Cardiac muscle cell (in vitro differentiated cells and primary cell): ENCODE measurements around the gene SERPINB10. TPM values are rescaled to one million over a fixed set of nuclear protein-coding genes. Genes with fewer than 3 reads are reported as not detected.
A peak's percentile ranks its signal among the peaks of the same experiment; 100 is the strongest.

Experiments used
- DNase-seq, 2 donors: peaks; one replicate each; pipeline versions ENCODE4 v3.0.0 to v3.0.0-alpha.2; 2010 to 2017; ENCODE audit warnings: low read depth in 1 of 2, low spot score in 1 of 2
- H3K27ac ChIP-seq: fragments of 200-600 bp; sonication (generic); 2 replicates; pipeline ENCODE4 v1.5.1; 2016
- H3K27me3 ChIP-seq: fragments of 200-600 bp; sonication (generic); 2 replicates; pipeline ENCODE4 v1.6.0; 2016; ENCODE audit warnings: control low read depth
- H3K36me3 ChIP-seq: fragments of 200-600 bp; sonication (generic); 2 replicates; pipeline ENCODE4 v1.5.1; 2016; ENCODE audit warnings: control low read depth
- H3K4me1 ChIP-seq: fragments of 200-600 bp; sonication (generic); 2 replicates; pipeline ENCODE4 v1.8.1; 2017; ENCODE audit warnings: low read depth, mild to moderate bottlenecking, mixed run types
- H3K4me3 ChIP-seq: fragments of 200-600 bp; sonication (generic); 2 replicates; pipeline ENCODE4 v1.5.1; 2016; ENCODE audit warnings: mild to moderate bottlenecking
- H3K9me3 ChIP-seq: fragments of 200-600 bp; sonication (generic); 2 replicates; pipeline ENCODE4 v1.5.1; 2017; ENCODE audit warnings: low read depth, mild to moderate bottlenecking, control low read depth
- polyA plus RNA-seq: library from polyadenylated mRNA; unstranded; fragments of >200 nt; fragmentation: Nextera tagmentation; extraction: Ambion mirVana; gene quantifications from 2 replicates; pipeline ENCODE4 v1.2.1, GENCODE V29; 2016
- total RNA-seq: library from RNA; depleted of rRNA; stranded (reverse); fragments of >200 nt; gene quantifications from 2 replicates; pipeline ENCODE4 v1.2.3, GENCODE V29; 2016
- TF ChIP-seq, protein P1 (sequence below): IDR thresholded peaks from 2 replicates; pipeline ENCODE4 v1.5.1; 2012; ENCODE audit warnings: low read depth, mild to moderate bottlenecking, low read length

The SERPINB10 gene
- total and polyA plus RNA-seq, 2 experiments from 2014 or later, result not detected

- TF ChIP-seq, protein P1, sequence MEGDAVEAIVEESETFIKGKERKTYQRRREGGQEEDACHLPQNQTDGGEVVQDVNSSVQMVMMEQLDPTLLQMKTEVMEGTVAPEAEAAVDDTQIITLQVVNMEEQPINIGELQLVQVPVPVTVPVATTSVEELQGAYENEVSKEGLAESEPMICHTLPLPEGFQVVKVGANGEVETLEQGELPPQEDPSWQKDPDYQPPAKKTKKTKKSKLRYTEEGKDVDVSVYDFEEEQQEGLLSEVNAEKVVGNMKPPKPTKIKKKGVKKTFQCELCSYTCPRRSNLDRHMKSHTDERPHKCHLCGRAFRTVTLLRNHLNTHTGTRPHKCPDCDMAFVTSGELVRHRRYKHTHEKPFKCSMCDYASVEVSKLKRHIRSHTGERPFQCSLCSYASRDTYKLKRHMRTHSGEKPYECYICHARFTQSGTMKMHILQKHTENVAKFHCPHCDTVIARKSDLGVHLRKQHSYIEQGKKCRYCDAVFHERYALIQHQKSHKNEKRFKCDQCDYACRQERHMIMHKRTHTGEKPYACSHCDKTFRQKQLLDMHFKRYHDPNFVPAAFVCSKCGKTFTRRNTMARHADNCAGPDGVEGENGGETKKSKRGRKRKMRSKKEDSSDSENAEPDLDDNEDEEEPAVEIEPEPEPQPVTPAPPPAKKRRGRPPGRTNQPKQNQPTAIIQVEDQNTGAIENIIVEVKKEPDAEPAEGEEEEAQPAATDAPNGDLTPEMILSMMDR, result no peak
- Histone ChIP-seq H3K27ac (no peak within 1 kb of the TSS), H3K9me3 (no peaks in the 10 kb centered on the region), H3K36me3 (no peaks in the 10 kb centered on the region), H3K4me1 (peaks cover 4% of the 10 kb centered on the region), H3K4me3 (no peak within 1 kb of the TSS), H3K27me3 (no peaks in the 10 kb centered on the region)
- no peak for DNase-seq
Measured at GRCh38 chr18:63887424-63887823, 20.3 kb upstream of the SERPINB10 start, which contains the start of gene SERPINB2. SERPINB2 (plus strand) TSS chr18:63887705; CDS start chr18:63891445, 3,740 bp downstream.

GRCh38 chr18:63888470-63889190 is 19.1 kb upstream of the SERPINB10 start:
- H3K4me3 ChIP-seq, result no peak overlapping the region
- H3K27ac ChIP-seq, result no peak overlapping the region
- no peaks in the 10 kb centered on the region for H3K36me3 ChIP-seq
- peak in 1 of 2 donors; percentile 16 for DNase-seq
- H3K27me3 ChIP-seq, result no peaks in the 10 kb centered on the region
- TF ChIP-seq, protein P1, result no peak
- H3K9me3 ChIP-seq, result no peaks in the 10 kb centered on the region
- H3K4me1 ChIP-seq, result no peaks in the 10 kb centered on the region

- no peaks in the 10 kb centered on the region for H3K36me3 ChIP-seq
- TF ChIP-seq, protein P1, result no peak
Measured at GRCh38 chr18:63889626-63890025, 18.1 kb upstream of the SERPINB10 start.

DNA sequence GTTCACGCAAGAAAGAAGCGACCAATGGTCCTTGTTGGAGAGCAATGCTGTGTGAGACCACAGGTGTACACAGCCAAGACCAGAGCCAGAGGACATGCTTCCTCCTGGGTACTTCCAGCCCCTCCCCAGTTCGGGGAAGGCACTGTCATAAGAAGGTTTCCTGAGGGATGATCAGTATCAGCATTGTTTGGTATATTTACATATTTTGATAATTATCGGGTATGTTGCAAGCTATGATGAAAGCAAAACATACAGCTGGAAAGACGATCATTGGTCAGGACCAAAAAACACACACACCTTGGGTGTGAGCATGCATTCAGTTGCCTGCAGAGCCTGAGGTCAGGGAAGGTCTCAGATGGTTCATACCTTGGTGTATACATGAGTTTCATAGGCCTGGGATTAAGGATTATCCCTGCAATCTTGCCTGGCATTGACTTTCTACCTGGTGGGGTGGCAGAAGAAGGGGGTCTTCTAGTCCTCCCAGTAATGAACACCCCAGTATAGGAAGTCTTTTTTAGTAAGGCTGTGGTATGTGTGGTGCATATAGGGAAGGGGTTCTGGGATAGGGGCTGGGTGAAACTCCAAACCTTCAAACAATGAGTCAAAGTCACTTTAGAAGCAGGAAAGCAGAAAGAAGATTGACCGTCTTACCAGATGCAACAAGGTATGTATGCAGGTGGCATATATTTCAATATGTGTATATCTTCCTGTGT is 17.4 kb upstream of the SERPINB10 start:
- DNase-seq, result no peak
- Histone ChIP-seq H3K4me3 (no peak overlapping the region), H3K27ac (no peak overlapping the region), H3K4me1 (no peaks in the 10 kb centered on the region), H3K36me3 (no peaks in the 10 kb centered on the region), H3K9me3 (no peaks in the 10 kb centered on the region), H3K27me3 (no peaks in the 10 kb centered on the region)
- TF ChIP-seq, protein P1, result no peak

More at GRCh38 chr18:63889626-63890025, 18.1 kb upstream of the SERPINB10 start:
- no peak overlapping the region for H3K27ac ChIP-seq
- no peaks in the 10 kb centered on the region for H3K4me1 ChIP-seq
- no peaks in the 10 kb centered on the region for H3K27me3 ChIP-seq
- H3K9me3 ChIP-seq, result no peaks in the 10 kb centered on the region
- no peak for DNase-seq
- H3K4me3 ChIP-seq, result no peak overlapping the region

GRCh38 chr18:63890950-63891304 is 16.8 kb upstream of the SERPINB10 start:
- H3K27me3 ChIP-seq, result no peaks in the 10 kb centered on the region
- H3K4me3 ChIP-seq, result no peak overlapping the region
- TF ChIP-seq, protein P1, result peak; percentile 13
- DNase-seq, result peak in 1 of 2 donors; percentile 24
- no peaks in the 10 kb centered on the region for H3K9me3 ChIP-seq
- no peaks in the 10 kb centered on the region for H3K4me1 ChIP-seq
- H3K27ac ChIP-seq, result no peak overlapping the region
- no peaks in the 10 kb centered on the region for H3K36me3 ChIP-seq
